Panc1 (cell line): ENCODE results near the gene CAPZA3. TPM values are rescaled to one million over a fixed set of nuclear protein-coding genes. Genes with fewer than 3 reads are reported as not detected.

Experiments used
- ATAC-seq: fragments of 200-7000 bp; cut with Tn5 transposase; 2 replicates; pipeline ENCODE4 v1.9.1; 2020; ENCODE audit warnings: mild to moderate bottlenecking, moderate library complexity
- BruUV-seq: library from RNA; stranded (reverse); fragments of 400-500 nt; replicated peaks from 2 replicates; lab custom pipeline; 2021; lab: Mats Ljungman, UMichigan
- CTCF ChIA-PET: fragments of 300-600 bp; sonication (Branson Sonifier 250); formaldehyde crosslinking; loops from one replicate; lab custom pipeline; 2022; ENCODE audit warnings: antibody characterized with exemption; lab: Charles Lee
- POLR2A ChIA-PET: fragments of 300-600 bp; sonication (Branson Sonifier 250); formaldehyde crosslinking; loops from one replicate; lab custom pipeline; 2022; ENCODE audit warnings: antibody characterized with exemption; lab: Charles Lee
- DNase-seq: peaks from one replicate; pipeline ENCODE4 v3.0.0-alpha.2; 2010; ENCODE audit warnings: low read depth, low spot score
- H3K27ac ChIP-seq: 2 replicates; pipeline ENCODE4 v1.5.1; 2011; ENCODE audit warnings: mild to moderate bottlenecking, low read length, inconsistent platforms
- H3K27me3 ChIP-seq: fragments of 200-500 bp; sonication (Bioruptor generic); 2 replicates; pipeline ENCODE4 v1.6.0; 2014; ENCODE audit warnings: low read length, inconsistent platforms; ENCODE audit not compliant: control insufficient read depth, insufficient read depth
- H3K36me3 ChIP-seq: fragments of 200-500 bp; sonication (Bioruptor generic); 2 replicates; pipeline ENCODE4 v1.5.1; 2014; ENCODE audit warnings: inconsistent platforms, mild to moderate bottlenecking, low read length, moderate library complexity; ENCODE audit not compliant: control insufficient read depth, insufficient read depth
- H3K4me1 ChIP-seq: 2 replicates; pipeline ENCODE4 v1.5.1; 2011; ENCODE audit warnings: inconsistent platforms, mild to moderate bottlenecking, low read length, moderate library complexity; ENCODE audit not compliant: control insufficient read depth, insufficient read depth
- H3K4me3 ChIP-seq, 2 experiments: 2 replicates each; pipeline ENCODE4 v1.5.1; 2011 to 2012; ENCODE audit warnings: low read depth in 2 of 2, low read length in 2 of 2, mild to moderate bottlenecking in 2 of 2, inconsistent platforms in 1 of 2, moderate library complexity in 1 of 2
- H3K9me3 ChIP-seq: fragments of 200-500 bp; sonication (Bioruptor generic); 2 replicates; pipeline ENCODE4 v1.5.1; 2014; ENCODE audit warnings: low read depth, mild to moderate bottlenecking, inconsistent platforms, low read length, moderate library complexity; ENCODE audit not compliant: control insufficient read depth, insufficient read depth
- CTCF ChIP-seq: fragments of 450-650 bp; IDR thresholded peaks from 2 replicates; pipeline ENCODE4 v1.5.1; 2017; ENCODE audit warnings: mild to moderate bottlenecking
- POLR2AphosphoS5 ChIP-seq: IDR thresholded peaks from 2 replicates; pipeline ENCODE4 v1.6.1; 2012; ENCODE audit warnings: mild to moderate bottlenecking, low read depth, low read length, moderate library complexity
- REST ChIP-seq, 2 experiments: IDR thresholded peaks; 2 replicates each; pipeline ENCODE4 v1.6.1; 2011 to 2012; ENCODE audit warnings: low read depth in 2 of 2, control low read depth in 1 of 2, low read length in 1 of 2, mild to moderate bottlenecking in 1 of 2, moderate library complexity in 1 of 2; ENCODE audit not compliant: insufficient read depth in 1 of 2
- SIN3A ChIP-seq: IDR thresholded peaks from 2 replicates; pipeline ENCODE4 v1.6.1; 2012; ENCODE audit warnings: low read depth, mild to moderate bottlenecking, low read length, moderate library complexity, borderline replicate concordance; ENCODE audit not compliant: insufficient read depth
- TCF7L2 ChIP-seq: IDR thresholded peaks from 2 replicates; pipeline ENCODE4 v1.6.1; 2011; ENCODE audit warnings: mild to moderate bottlenecking, low read depth, low read length, inconsistent platforms
- in situ Hi-C: cut with HindIII; loops from 2 replicates; pipeline ENCODE4 v1.10.0; 2016; ENCODE audit warnings: low sequenced_read_pairs, low pct_unique_long_range_greater_than_20kb
- intact Hi-C: fragments of 100-400 bp; cut with micrococcal nuclease; formaldehyde crosslinking; loops from one replicate; pipeline ENCODE4 v1.10.0; 2022; ENCODE audit not compliant: unreplicated experiment
- total RNA-seq: library from RNA; stranded (reverse); gene quantifications from one replicate; pipeline ENCODE4 v1.2.1, GENCODE V29; 2021; ENCODE audit not compliant: unreplicated experiment

Gene CAPZA3
- total RNA-seq, 1 experiment from 2014 or later = not detected

- no peak for ATAC-seq
- in situ Hi-C loops = no loop called here
- Histone ChIP-seq H3K27ac (no peak overlapping the region), H3K9me3 (no peaks in the 10 kb centered on the region), H3K27me3 (no peaks in the 10 kb centered on the region), H3K4me3 (no peak overlapping the region), H3K4me1 (no peaks in the 10 kb centered on the region), H3K36me3 (no peaks in the 10 kb centered on the region)
- DNase-seq = no peak
- ChIA-PET POLR2A (no interaction called here), CTCF (no interaction called here)
- intact Hi-C loops = no loop called here
- no TSS peak for BruUV-seq
- TF ChIP-seq REST (IDR thresholded peaks at IDR 0.05; ENCODE audit: insufficient read depth in 1 of 2, low read depth in 2 of 2, low read length in 1 of 2) (no peak), TCF7L2 (no peak), CTCF (no peak), SIN3A (no peak), POLR2AphosphoS5 (no peak)
Observed at GRCh38 chr12:18700271-18700670, 37.6 kb upstream of the CAPZA3 start.

GRCh38 chr12:18703321-18703720, 34.6 kb upstream of the CAPZA3 start:
- no peak overlapping the region for H3K27ac ChIP-seq
- in situ Hi-C loops (no loop called here), intact Hi-C loops (no loop called here)
- H3K4me3 ChIP-seq = no peak overlapping the region
- no peak for ATAC-seq
- BruUV-seq = no TSS peak
- no peak for TF ChIP-seq REST (IDR thresholded peaks at IDR 0.05; ENCODE audit: insufficient read depth in 1 of 2, low read depth in 2 of 2, low read length in 1 of 2)
- no peak for TF ChIP-seq TCF7L2
- ChIA-PET CTCF (no interaction called here), POLR2A (no interaction called here)
- H3K36me3 ChIP-seq = no peaks in the 10 kb centered on the region
- no peak for DNase-seq
- no peaks in the 10 kb centered on the region for H3K27me3 ChIP-seq
- H3K9me3 ChIP-seq = no peaks in the 10 kb centered on the region
- H3K4me1 ChIP-seq = no peaks in the 10 kb centered on the region
